Measurements from ENCODE around the gene KMT2C.
A peak's percentile ranks its signal among the peaks of the same experiment; 100 is the strongest.
"Not testable (repeated sequence)": the region's sequence is repeated elsewhere in the genome, so short reads cannot be mapped to it uniquely, and the experiment has no call there.

Gene KMT2C

GRCh38 chr7:152441810-152442209, 6.0 kb upstream of the KMT2C start:
- not testable (repeated sequence) for DNase-seq, ATAC-seq

- DNase-seq, result not testable (repeated sequence)
These were observed 5.4 kb upstream of the KMT2C start for GRCh38 chr7:152441168-152441567.

GRCh38 chr7:152438017-152438416, 2.2 kb upstream of the KMT2C start:
- DNase-seq, ATAC-seq: not testable (repeated sequence)

More at GRCh38 chr7:152441168-152441567, 5.4 kb upstream of the KMT2C start:
- ATAC-seq, result not testable (repeated sequence)

- ATAC-seq, DNase-seq: not testable (repeated sequence)
These were observed 1.2 kb upstream of the KMT2C start for GRCh38 chr7:152436931-152437575.

- ATAC-seq (peak; percentile 72), DNase-seq (peak; percentile 92)
These were observed 518 bp upstream of the KMT2C start for GRCh38 chr7:152436111-152436930.

GRCh38 chr7:152434511-152435383, 1.1 kb downstream of the KMT2C start:
- ATAC-seq (peak; percentile 17), DNase-seq (peak; percentile 42)

- DNase-seq (peak; percentile 60), ATAC-seq (peak; percentile 26)
These were observed 1.9 kb downstream of the KMT2C start for GRCh38 chr7:152433721-152434490.

GRCh38 chr7:152432735-152433134, 3.1 kb downstream of the KMT2C start:
- not testable (repeated sequence) for ATAC-seq, DNase-seq

GRCh38 chr7:152430854-152431253, 4.9 kb downstream of the KMT2C start:
- DNase-seq (no peak), ATAC-seq (no peak)

GRCh38 chr7:152430118-152430517, 5.7 kb downstream of the KMT2C start:
- not testable (repeated sequence) for DNase-seq, ATAC-seq

- peak; percentile 20 for DNase-seq
These were observed 11.3 kb downstream of the KMT2C start for GRCh38 chr7:152424348-152425108.

GRCh38 chr7:152423991-152424347, 11.8 kb downstream of the KMT2C start:
- no peak for DNase-seq

More at GRCh38 chr7:152424348-152425108, 11.3 kb downstream of the KMT2C start:
- peak; percentile 96 for ATAC-seq

GRCh38 chr7:152423171-152423570, 12.6 kb downstream of the KMT2C start:
- not testable (repeated sequence) for DNase-seq, ATAC-seq

More at GRCh38 chr7:152423991-152424347, 11.8 kb downstream of the KMT2C start:
- no peak for ATAC-seq

- DNase-seq, ATAC-seq: not testable (repeated sequence)
These were observed 14.9 kb downstream of the KMT2C start for GRCh38 chr7:152420950-152421349.

GRCh38 chr7:152419473-152420429, 16.1 kb downstream of the KMT2C start:
- DNase-seq (no peak), ATAC-seq (no peak)

GRCh38 chr7:152414779-152415178, 21.0 kb downstream of the KMT2C start:
- ATAC-seq, result no peak
- no peak for DNase-seq

GRCh38 chr7:152411389-152411788, 24.4 kb downstream of the KMT2C start:
- no peak for ATAC-seq

GRCh38 chr7:152406491-152406890, 29.3 kb downstream of the KMT2C start:
- DNase-seq, result no peak
- no peak for ATAC-seq

More at GRCh38 chr7:152411389-152411788, 24.4 kb downstream of the KMT2C start:
- no peak for DNase-seq

- ATAC-seq, DNase-seq: not testable (repeated sequence)
These were observed 29.8 kb downstream of the KMT2C start for GRCh38 chr7:152406030-152406429.
